Non-pigmented ciliary epithelial cell (primary cell): ENCODE measurements around the gene SGSM1.
"Not testable (repeated sequence)": the region's sequence is repeated elsewhere in the genome, so short reads cannot be mapped to it uniquely, and the experiment has no call there.

Experiments used
- DNase-seq: peaks from one replicate; pipeline ENCODE4 v3.0.0-alpha.2; 2010; ENCODE audit warnings: low read depth

Gene SGSM1

GRCh38 chr22:24894220-24894975 is 88.4 kb downstream of the SGSM1 start:
- DNase-seq: peak; percentile 94

DNA sequence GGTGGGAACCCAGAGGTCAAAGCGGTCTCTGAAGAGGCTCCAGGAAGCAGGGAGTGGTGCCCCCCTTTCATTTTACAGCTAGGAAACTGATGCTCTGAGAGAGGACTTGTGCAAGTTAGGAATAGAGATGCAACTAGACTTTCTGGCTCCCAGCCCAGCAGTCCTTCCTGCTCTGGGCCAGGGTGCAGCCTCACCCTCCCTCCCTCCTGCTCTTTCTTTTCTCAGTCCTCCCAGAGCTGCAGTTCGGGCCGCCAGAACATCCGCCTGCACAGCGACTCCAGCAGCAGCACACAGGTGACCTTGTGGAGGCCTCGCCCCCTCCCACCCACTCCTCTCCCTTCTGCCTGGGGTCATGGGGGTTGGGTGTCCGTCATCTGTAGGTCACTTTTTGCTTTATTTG is 89.0 kb downstream of the SGSM1 start:
- DNase-seq: peak; percentile 13

GRCh38 chr22:24901448-24901847 is 95.4 kb downstream of the SGSM1 start:
- DNase-seq: no peak

DNA sequence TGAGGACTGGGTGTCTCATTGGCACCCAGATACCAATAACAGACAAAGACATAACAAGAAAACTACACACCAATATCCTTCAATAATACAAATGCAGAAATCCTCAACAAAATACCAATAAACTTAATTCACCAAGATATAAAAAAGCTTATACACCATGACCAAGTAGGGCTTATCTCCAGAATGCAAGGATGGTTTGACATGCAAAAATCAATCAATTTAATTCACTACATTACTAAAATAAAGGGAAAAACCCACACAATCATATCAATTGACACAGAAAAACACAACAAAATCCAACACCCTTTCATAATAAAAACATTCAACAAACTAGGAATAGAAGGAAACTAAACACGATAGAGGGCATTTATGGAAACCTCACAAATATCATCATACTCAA is 99.9 kb downstream of the SGSM1 start:
- DNase-seq: no peak

- DNase-seq: not testable (repeated sequence)
Observed at GRCh38 chr22:24907101-24907500, 101.1 kb downstream of the SGSM1 start.

DNA sequence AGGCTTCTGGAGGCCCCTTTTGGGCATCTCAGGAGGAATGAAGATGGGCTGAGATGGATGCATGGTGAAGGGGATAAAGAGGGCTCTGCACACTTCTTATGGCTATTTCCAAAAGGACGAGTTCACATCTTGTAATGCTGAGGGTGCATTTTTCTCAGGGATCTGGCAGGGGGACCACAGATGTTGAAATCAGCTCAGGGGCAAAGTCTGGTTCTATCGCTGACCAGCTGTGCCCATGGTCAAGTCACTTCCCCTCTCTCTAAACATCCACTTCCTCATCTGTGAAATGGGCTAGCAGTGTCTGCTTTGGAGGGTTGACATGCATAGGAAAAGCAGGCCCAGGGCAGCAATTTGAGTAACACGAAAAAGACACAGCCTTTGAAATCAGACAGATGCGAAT is 114.0 kb downstream of the SGSM1 start:
- no peak for DNase-seq

- DNase-seq: no peak
Observed at GRCh38 chr22:24925586-24926427, 119.8 kb downstream of the SGSM1 start.

- no peak for DNase-seq
Observed at GRCh38 chr22:24926428-24926725, 120.4 kb downstream of the SGSM1 start.

GRCh38 chr22:24926849-24927579 is 121.0 kb downstream of the SGSM1 start:
- DNase-seq: no peak

- DNase-seq: no peak
Observed at GRCh38 chr22:24928322-24928721, 122.3 kb downstream of the SGSM1 start.

DNA sequence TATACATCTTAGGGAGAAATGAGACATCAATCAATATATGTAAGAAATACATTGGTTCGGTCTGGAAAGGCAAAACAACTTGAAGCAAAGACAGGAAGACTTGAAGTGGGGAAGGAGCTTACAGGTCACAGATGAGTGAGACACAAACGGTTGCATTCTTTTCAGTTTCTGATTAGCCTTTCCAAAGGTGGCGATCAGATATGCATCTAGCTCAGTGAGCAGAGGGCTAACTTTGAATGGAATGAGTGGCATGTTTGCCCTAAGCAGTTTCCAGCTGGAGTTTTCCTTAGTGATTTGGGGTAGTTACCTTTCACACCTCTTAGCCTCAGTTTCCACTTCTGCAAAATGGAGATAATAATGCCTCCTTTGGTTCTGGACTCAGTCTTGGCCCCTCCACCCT is 124.7 kb downstream of the SGSM1 start:
- no peak for DNase-seq

GRCh38 chr22:24935771-24936483 is 129.9 kb downstream of the SGSM1 start:
- DNase-seq: no peak

GRCh38 chr22:24937114-24937513 is 131.1 kb downstream of the SGSM1 start:
- no peak for DNase-seq

DNA sequence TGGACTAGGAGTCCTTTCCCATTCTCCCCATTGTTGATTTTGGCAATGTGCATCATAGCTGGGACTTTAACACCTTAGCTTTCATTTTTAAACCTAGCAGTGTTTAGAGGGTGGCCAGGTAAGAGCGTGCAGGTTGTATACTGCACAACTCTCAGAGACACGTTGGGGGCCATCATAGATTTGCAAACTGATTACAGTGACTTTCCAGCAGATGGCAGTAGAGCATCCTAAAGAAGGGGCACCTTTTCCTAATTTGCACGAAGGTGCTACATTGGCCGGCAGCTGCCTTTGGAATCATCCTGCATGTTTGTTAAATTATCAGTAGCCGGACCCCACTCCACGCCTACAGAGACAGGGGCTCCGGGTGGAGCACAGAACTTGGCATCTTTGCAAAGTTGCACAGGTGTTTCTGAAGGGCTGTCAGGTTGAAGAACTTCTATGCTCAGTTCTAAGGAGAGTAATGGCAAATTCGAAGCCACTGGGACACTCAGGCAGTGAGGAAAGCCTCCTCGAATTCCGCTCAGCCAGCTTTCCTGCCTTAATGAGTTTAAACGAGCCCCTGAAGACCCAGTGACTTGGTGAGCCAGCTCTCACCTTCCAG is 132.8 kb downstream of the SGSM1 start:
- no peak for DNase-seq

- DNase-seq: no peak
Observed at GRCh38 chr22:24942301-24942700, 136.3 kb downstream of the SGSM1 start.

- no peak for DNase-seq
Observed at GRCh38 chr22:24944217-24944937, 138.4 kb downstream of the SGSM1 start.

DNA sequence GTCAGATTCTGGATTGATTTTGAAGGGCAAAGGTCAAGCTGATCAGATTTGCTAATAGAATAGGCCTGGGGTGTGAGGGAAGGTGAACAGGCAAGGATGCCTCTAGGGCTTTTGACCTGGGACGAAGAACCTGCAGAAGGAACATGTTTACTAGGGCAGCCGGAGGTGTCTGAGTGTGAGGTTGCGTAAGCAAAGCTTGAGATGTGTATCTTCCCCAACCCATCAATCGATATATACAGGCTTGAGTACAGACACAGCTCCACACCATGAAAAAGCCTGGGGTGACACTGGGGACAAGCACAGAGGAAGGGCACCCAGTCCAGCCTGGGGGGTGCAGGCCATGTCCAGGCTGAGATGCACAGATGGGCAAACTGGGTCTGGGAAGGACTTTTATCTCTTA is 139.4 kb downstream of the SGSM1 start:
- DNase-seq: no peak

DNA sequence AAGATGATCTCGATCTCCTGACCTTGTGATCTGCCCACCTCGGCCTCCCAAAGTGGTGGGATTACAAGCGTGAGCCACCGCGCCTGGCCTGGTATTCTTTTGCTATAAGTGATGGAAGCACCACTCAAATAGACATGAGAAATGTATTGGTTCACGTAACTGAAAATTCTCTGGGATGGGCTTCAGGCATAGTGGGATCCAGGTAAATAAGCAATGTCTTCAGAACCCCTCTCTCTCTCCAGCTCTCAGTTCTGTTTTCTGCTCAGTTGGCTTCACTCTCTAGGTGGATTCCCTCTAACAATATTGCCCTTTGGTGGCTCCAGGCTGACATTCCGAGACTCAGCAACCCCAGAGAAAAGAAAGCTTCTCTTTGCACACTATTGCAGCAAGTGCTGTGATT is 141.4 kb downstream of the SGSM1 start:
- DNase-seq: no peak

DNA sequence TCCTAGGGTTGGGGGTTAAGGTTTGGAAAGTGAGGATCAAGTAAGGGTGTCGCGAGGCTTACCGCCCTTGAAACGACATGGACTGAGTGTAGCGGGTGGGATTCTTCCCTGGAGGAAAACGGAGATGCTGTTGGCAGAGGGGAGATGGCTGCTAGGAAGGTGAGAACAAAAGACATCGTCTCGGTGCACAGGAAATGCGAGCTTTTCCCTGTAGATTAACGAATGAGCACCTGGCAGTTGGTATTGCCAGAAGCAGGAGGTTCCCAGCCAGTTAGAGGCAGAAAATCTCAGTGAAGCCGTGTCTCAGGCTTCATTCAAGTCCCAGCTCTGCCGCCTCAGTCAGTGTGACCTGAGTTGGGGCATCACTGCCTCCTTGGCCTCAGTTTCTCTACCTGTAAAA is 141.9 kb downstream of the SGSM1 start:
- no peak for DNase-seq

DNA sequence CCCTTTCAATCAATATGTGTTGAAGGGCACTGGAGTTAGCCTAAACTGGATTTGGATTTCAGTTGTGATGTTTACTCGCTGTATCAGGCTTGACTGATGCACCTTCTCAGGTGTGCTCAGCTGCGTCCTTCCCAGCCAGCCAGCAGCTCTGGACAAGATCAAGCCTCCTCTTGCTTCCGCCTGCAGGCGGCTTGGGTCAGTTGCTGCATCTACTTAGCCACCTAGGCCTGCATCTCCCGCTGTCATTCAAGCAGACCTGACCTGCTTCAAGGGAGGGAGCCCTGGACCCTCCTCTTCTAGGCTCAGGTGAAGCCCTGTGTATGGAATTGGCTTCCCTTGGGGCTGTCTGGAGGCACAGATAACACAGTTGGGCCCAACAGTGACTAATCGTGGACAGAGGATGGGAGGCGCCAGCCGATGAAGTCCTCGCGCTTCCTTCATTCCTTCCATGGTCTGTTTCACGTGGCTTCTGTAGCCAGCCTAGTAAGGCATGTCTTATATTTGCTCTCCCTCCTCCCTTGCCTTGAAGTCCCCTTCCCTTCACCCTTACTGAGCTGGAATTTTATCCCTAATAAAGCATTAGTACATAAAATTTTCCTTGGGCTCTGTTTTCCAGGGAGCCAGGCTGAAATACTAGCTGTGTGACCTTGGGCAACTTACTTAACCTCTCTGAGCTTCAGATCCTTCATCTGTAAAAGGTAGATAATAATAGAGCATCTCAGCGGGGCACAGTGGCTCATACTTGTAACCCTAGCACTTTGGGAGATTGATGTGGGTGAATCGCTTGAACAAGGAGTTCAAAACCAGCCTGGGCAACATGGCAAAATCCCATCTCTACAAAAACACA is 142.6 kb downstream of the SGSM1 start:
- no peak for DNase-seq
